ENCODE data around the gene SLC22A9. TPM values are rescaled to one million over a fixed set of nuclear protein-coding genes. Genes with fewer than 3 reads are reported as not detected.
"Not testable (repeated sequence)": the region's sequence is repeated elsewhere in the genome, so short reads cannot be mapped to it uniquely, and the experiment has no call there.

The SLC22A9 gene
- total RNA-seq, result not detected

DNA sequence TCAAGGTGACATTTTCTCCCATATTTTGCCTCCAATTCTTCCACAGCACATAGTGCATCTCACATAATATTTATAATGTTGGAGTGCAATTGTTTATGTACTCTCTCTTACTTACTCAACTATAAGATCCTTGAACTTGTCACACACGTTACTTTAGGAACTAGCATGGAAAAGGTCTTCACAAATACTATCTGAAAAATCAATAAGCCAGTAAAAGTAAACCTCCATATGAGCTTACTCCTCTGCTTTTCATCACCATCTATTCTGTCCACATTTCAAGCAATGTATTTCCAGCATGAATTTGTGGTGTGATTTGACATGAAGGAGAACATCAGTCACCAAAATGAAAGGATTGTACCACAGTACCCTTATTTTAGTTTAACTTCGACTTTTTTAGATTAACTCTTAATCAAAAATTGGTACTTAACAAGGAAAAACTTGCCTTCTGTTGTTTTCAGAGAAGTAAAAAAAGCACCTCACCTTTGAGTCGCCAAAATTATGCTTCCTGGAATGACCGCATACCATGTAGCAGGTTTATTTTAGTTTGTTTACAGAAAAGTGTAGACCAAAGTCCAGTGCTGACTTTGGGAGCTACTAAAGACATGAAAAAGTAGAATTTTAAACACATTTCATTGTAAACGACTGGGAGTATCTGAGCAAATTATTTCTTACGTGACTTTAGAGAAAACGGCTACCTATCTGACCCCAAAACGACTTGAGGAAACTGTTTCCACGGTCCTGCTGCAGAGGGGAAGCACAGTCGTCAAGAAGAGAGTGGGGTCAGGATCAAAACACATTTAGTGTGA is at the start of gene SLC22A9:
Gene SLC22A9 (plus strand): TSS at position 621 of the 806 bp plus-strand sequence. CDS start 272 bp downstream, outside the sequence.
- WGBS, 2 donors, result 61 to 63% methylated on average over 10 of the region's 10 CpGs
- no peaks in the 10 kb centered on the region for H3K27me3 ChIP-seq
- no peak within 1 kb of the TSS for H3K27ac ChIP-seq
- H3K9me3 ChIP-seq, result no peaks in the 10 kb centered on the region
- DNase-seq, result no peak
- no peaks in the 10 kb centered on the region for H3K36me3 ChIP-seq
- H3K4me3 ChIP-seq, result no peak within 1 kb of the TSS
- TF ChIP-seq POLR2A (IDR thresholded peaks at IDR 0.05) (no peak), POLR2AphosphoS5 (IDR thresholded peaks at IDR 0.05) (no peak), EP300 (IDR thresholded peaks at IDR 0.05) (no peak)
- TF ChIP-seq, protein P1, sequence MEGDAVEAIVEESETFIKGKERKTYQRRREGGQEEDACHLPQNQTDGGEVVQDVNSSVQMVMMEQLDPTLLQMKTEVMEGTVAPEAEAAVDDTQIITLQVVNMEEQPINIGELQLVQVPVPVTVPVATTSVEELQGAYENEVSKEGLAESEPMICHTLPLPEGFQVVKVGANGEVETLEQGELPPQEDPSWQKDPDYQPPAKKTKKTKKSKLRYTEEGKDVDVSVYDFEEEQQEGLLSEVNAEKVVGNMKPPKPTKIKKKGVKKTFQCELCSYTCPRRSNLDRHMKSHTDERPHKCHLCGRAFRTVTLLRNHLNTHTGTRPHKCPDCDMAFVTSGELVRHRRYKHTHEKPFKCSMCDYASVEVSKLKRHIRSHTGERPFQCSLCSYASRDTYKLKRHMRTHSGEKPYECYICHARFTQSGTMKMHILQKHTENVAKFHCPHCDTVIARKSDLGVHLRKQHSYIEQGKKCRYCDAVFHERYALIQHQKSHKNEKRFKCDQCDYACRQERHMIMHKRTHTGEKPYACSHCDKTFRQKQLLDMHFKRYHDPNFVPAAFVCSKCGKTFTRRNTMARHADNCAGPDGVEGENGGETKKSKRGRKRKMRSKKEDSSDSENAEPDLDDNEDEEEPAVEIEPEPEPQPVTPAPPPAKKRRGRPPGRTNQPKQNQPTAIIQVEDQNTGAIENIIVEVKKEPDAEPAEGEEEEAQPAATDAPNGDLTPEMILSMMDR (IDR thresholded peaks at IDR 0.05), result no peak
- no peak for ATAC-seq (ENCODE audit: low FRiP score in 2 of 2)
- no peaks in the 10 kb centered on the region for H3K4me1 ChIP-seq

DNA sequence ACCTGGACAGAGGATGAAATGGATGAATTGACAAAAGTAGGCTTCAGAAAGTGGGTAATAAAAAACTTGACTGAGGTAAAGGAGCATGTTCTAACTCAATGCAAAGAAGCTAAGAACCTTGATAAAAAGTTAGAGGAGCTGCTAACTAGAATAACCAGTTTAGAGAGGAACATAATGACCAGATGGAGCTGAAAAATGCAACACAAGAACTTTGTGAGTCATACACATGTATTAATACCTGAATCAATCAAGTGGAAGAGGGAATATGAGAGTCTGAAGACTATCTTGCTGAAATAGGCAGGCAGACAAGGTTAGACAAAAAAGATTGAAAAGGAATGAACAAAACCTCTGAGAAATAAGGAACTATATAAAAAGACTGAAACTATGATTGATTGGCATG is 47.9 kb upstream of the SLC22A9 start:
- no peaks in the 10 kb centered on the region for H3K36me3 ChIP-seq
- DNase-seq, result no peak
- TF ChIP-seq POLR2AphosphoS5 (IDR thresholded peaks at IDR 0.05) (no peak), EP300 (IDR thresholded peaks at IDR 0.05) (no peak), POLR2A (IDR thresholded peaks at IDR 0.05) (no peak)
- TF ChIP-seq, protein P1 (IDR thresholded peaks at IDR 0.05), result no peak
- H3K27ac ChIP-seq, result no peak overlapping the region
- H3K27me3 ChIP-seq, result no peaks in the 10 kb centered on the region
- peaks cover 0 to 15% (median 0%) of the 10 kb centered on the region in 4 donors for H3K9me3 ChIP-seq
- ATAC-seq (ENCODE audit: low FRiP score in 2 of 2), result no peak
- H3K4me1 ChIP-seq, result no peaks in the 10 kb centered on the region
- no peak overlapping the region for H3K4me3 ChIP-seq

DNA sequence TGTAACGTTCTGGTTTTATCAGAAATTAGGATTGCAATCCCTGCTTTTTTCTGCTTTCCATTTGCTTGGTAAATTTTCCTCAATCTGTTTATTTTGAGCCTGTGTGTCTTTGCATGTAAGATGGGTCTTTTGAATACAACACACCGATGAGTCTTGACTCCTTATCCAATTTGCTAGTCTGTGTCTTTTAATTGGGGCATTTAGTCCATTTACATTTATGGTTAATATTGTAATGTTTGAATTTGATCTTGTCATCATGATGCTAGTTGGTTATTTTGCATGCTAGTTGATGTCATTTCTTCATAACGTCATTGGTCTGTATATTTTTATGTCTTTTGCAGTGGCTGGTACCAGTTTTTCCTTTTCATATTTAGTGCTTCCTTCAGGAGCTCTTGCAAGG is 34.5 kb upstream of the SLC22A9 start:
- not testable (repeated sequence) for H3K36me3 ChIP-seq; ATAC-seq (ENCODE audit: low FRiP score in 2 of 2); H3K27me3 ChIP-seq

DNA sequence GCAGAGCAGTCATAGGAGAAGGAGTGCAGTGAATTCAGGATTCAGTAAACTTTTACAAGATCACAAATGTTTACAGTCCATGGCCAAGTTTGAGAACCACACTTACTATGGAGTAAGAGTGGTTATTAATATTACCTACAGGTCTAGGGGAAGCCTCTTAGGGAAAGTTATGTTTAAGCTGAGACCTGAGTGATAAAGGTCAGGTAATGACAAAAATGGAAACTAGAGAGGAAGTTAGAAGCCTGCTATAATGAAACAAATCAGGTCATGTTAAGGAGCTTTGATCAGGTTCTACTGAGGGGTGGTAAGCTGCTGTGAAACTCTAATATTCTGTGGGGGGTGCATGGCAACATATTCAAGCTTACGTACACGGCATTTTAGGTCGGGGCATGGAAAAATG is 32.5 kb upstream of the SLC22A9 start:
- peaks cover 0 to 10% (median 2%) of the 10 kb centered on the region in 4 donors for H3K9me3 ChIP-seq
- TF ChIP-seq, protein P1 (IDR thresholded peaks at IDR 0.05), result no peak
- TF ChIP-seq POLR2AphosphoS5 (IDR thresholded peaks at IDR 0.05) (no peak), POLR2A (IDR thresholded peaks at IDR 0.05) (no peak), EP300 (IDR thresholded peaks at IDR 0.05) (no peak)
- 71 to 76% methylated on average over 3 of the region's 3 CpGs for WGBS, 2 donors
- no peaks in the 10 kb centered on the region for H3K4me1 ChIP-seq
- no peak overlapping the region for H3K4me3 ChIP-seq
- DNase-seq, result no peak
- no peaks in the 10 kb centered on the region for H3K27me3 ChIP-seq
- H3K27ac ChIP-seq, result no peak overlapping the region
- ATAC-seq (ENCODE audit: low FRiP score in 2 of 2), result no peak
- no peaks in the 10 kb centered on the region for H3K36me3 ChIP-seq

More for the DNA sequence above, 34.5 kb upstream of the SLC22A9 start:
- not testable (repeated sequence) for DNase-seq, H3K4me3 ChIP-seq, H3K27ac ChIP-seq, H3K4me1 ChIP-seq, H3K9me3 ChIP-seq
- WGBS, 2 donors, result 81 to 82% methylated on average over 3 of the region's 3 CpGs

DNA sequence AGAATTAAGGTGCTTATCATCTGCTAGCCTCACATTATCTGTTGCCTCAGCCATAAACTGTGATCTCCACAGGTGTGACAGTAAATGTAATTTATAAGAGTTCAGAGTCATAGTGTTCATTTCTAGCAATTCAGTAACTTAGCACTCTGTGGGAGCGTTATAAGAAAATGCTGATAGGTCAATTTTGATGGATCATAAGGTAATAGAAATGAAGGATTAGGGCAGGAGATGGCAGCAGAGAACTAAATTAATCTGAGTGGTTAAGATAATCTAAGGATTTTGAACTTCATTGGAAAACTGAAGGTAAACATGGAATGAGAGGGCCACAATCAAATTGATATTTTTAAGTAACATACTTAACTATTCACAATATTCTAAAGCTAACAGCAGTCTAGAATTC is 26.5 kb upstream of the SLC22A9 start:
- WGBS, 2 donors, result 81 to 97% methylated on average over 1 of the region's 1 CpG
- no peak for DNase-seq
- TF ChIP-seq POLR2AphosphoS5 (IDR thresholded peaks at IDR 0.05), result no peak
- TF ChIP-seq POLR2A (IDR thresholded peaks at IDR 0.05), result no peak
- TF ChIP-seq EP300 (IDR thresholded peaks at IDR 0.05), result no peak
- Histone ChIP-seq H3K9me3 (no peaks in the 10 kb centered on the region), H3K36me3 (no peaks in the 10 kb centered on the region), H3K27ac (no peak overlapping the region), H3K4me3 (no peak overlapping the region), H3K4me1 (no peaks in the 10 kb centered on the region), H3K27me3 (no peaks in the 10 kb centered on the region)
- no peak for ATAC-seq (ENCODE audit: low FRiP score in 2 of 2)

DNA sequence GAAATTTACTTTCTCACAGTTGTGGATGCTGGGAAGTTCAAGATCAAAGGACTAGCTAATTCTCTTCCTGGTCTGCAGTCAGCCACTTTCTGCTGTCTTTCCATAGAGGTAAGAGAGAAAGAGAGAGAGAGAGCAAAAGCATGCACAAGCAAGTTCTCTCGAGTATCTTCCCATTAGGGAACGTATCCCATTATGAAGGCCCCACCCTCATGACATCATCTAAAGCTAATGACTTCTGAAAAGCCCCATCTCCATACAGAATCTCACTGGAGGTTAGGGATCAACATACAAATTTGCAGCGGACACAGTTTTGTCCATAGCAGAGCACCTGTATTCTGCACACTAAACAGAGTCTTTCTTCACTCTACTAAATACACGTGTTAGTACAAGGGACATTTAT is 17.4 kb upstream of the SLC22A9 start:
- H3K4me1 ChIP-seq, result no peaks in the 10 kb centered on the region
- 77 to 78% methylated on average over 4 of the region's 4 CpGs for WGBS, 2 donors
- H3K4me3 ChIP-seq, result no peak overlapping the region
- DNase-seq, result no peak
- TF ChIP-seq, protein P1 (IDR thresholded peaks at IDR 0.05), result no peak
- no peak for TF ChIP-seq EP300 (IDR thresholded peaks at IDR 0.05)
- TF ChIP-seq POLR2A (IDR thresholded peaks at IDR 0.05), result no peak
- no peak for TF ChIP-seq POLR2AphosphoS5 (IDR thresholded peaks at IDR 0.05)
- no peak overlapping the region for H3K27ac ChIP-seq
- H3K27me3 ChIP-seq, result no peaks in the 10 kb centered on the region
- ATAC-seq (ENCODE audit: low FRiP score in 2 of 2), result no peak
- H3K9me3 ChIP-seq, result peaks cover 0 to 5% (median 0%) of the 10 kb centered on the region in 4 donors
- no peaks in the 10 kb centered on the region for H3K36me3 ChIP-seq
